Measurements from ENCODE around the gene NBEAL2.

NBEAL2 gene

GRCh38 chr3:46987319-46987742, 7.9 kb downstream of the NBEAL2 start:
- DNase-seq, result no peak

GRCh38 chr3:46987743-46988401, 8.4 kb downstream of the NBEAL2 start:
- DNase-seq, result no peak

DNA sequence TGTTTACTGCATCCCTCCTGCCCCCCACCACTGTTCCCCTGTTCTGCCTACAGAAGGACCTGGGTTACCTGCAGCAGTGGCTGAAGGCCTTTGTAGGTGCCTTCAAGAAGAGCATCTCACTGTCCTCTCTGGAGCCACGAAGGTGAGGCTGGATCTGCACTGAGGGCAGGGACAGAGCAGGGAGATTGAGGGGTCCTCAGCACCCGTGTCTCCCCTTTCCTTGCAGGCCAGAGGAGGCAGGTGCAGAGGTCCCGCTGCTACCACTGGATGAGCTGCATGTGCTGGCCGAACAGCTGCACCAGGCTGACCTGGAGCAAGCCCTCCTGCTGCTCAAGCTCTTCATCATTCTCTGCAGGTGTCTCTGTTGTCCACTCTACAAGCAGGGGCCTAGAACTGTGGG, 9.2 kb downstream of the NBEAL2 start:
- no peak for DNase-seq

DNA sequence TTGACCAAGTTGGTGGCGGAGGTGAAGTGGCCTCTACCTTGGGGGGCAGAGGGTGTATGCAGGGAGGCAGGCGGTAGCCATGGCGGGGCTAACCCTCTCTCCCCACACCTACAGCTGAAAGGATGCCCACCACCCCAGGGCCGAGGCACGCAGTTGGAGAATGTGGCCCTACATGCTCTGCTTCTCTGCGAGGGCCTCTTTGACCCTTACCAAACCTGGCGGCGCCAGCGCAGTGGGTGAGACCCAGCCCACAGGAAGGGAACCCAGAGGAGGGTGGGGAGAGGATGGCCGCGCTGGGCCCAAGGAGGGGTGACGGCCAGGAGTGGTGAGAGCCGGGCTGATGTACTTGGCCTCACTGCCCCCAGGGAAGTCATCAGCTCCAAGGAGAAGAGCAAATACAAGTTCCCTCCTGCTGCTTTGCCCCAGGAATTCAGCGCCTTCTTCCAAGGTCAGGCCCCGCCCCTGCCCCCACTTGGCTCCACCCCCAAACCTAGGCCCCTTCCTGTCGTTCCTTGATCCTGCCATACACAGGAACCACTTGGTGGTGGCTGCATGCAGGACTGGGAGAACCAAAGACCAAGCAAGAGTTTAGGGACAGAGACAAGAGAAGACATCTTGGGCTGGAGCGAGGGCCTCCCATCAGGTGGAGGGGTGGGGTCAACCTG, 9.8 kb downstream of the NBEAL2 start:
- DNase-seq, result no peak

GRCh38 chr3:46990573-46991374, 11.3 kb downstream of the NBEAL2 start:
- no peak for DNase-seq

GRCh38 chr3:46991406-46992165, 12.1 kb downstream of the NBEAL2 start:
- DNase-seq, result no peak

DNA sequence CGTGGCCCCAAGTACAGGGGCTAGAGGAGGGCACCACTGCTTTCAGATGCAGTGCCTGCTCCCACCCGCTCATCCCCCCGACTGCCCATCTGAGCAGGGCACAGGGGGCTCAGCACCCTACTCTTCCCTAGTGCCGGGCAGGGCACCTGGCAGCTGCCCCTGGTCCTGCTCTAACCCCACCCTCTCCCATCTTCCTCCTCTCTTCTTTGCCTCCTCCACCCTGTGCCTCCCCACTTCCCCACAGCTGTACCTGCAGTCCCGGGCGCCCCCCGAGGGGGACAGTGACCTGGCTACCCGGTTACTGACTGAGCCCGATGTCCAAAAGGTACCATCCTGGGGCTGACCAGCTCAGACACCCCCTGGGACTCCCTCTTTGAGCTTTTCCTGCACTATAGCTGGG, 12.8 kb downstream of the NBEAL2 start:
- DNase-seq, result no peak

GRCh38 chr3:46993292-46993691, 13.8 kb downstream of the NBEAL2 start:
- DNase-seq, result no peak

- no peak for DNase-seq
These were observed 14.5 kb downstream of the NBEAL2 start for GRCh38 chr3:46993986-46994385.

DNA sequence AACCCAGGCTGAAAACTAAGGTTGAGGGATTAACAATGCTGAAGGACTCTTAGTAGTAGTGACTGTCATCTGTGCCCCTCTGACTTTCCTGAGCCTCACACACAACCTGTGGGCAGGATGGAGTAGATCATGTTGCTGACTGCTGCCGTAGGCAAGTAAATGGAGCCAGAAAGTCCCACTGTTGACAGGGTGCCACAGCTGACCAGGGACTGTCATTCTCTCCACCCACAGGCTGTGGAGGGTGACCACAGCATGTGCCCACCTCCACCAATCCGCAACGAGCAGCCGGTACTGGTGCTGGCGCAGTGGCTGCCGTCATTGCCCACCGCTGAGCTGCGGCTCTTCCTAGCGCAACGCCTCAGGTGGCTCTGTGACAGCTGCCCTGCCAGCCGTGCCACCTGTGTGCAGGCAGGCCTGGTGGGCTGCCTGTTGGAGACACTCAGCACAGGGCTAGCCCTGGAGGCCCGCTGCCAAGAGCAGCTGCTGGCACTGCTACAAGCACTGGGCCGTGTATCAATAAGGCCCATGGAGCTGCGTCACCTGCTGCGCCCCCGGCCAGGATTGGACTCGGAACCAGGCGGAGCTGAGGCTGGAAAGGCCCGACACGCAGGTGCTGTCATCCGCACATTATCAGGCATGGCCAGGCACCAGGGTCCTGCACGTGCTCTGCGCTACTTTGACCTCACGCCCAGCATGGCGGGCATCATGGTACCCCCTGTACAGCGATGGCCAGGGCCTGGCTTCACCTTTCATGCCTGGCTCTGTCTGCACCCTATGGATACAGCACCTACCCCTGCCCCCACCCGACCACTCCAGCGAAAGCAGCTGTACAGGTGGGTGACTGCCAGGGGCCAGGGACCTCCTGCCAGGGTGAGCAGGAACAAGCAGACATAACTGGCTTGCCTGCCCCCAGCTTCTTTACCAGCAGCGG, 15.6 kb downstream of the NBEAL2 start:
- peak; percentile 22 for DNase-seq

DNA sequence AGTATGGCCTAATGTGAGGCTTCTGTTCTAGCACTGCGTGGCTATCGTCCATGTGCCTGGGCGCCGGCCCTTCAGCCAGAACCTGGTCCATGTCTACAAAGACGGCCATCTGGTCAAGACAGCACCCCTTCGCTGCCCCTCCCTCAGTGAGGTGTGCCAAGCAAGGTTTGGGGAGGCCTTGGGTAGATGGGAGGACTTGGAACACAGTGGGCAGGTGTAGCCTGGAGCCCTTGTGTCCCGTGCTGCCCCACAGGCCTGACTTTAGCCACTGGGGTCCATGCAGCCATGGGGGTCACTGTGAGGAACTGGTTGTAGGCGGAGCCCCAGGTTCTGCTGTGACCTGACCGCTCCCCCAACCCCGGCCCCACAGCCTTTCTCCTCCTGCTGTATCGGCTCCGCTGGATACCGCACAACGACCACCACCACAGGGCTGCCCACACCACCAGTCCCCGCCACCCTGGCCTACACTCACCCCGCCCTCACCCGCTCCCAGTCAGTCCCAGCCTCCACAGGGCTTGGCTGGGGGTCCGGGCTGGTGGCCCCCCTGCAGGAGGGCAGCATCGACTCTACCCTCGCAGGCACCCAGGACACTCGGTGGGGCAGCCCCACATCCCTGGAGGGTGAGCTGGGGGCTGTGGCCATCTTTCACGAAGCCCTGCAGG, 16.6 kb downstream of the NBEAL2 start:
- DNase-seq, result no peak

DNA sequence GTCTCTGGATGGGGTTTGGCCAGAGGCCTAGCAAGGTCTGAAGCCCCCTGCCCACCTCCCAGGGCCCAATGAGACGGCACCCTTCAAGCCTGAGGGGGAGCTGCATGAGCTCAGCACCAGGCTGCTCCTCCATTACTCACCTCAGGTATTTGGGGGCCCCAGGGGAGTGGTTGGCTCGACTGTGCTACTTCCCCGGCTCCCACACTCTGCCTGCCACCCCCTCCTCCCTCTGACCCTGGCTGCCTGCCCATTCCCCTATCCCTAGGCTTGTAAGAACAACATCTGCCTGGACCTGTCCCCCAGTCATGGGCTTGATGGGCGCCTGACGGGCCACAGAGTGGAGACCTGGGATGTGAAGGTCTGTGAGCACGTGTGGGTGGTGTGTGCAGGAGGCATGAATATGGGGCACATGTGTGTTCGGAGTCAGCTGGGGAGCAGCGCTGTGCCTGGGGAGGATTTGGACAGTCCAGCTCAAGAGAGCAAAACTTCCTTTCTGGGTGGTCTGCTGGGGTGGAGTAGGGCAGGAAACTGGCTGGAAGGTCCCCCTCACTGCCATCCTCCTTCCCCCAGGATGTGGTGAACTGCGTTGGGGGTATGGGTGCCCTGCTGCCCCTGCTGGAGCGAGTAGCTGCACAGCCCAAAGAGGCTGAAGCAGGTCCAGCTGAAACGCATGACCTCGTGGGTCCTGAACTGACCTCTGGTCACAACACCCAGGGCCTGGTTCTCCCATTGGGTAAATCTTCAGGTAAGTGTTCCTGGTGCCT, 17.4 kb downstream of the NBEAL2 start:
- DNase-seq, result no peak

- no peak for DNase-seq
These were observed 18.1 kb downstream of the NBEAL2 start for GRCh38 chr3:46997453-46998091.

DNA sequence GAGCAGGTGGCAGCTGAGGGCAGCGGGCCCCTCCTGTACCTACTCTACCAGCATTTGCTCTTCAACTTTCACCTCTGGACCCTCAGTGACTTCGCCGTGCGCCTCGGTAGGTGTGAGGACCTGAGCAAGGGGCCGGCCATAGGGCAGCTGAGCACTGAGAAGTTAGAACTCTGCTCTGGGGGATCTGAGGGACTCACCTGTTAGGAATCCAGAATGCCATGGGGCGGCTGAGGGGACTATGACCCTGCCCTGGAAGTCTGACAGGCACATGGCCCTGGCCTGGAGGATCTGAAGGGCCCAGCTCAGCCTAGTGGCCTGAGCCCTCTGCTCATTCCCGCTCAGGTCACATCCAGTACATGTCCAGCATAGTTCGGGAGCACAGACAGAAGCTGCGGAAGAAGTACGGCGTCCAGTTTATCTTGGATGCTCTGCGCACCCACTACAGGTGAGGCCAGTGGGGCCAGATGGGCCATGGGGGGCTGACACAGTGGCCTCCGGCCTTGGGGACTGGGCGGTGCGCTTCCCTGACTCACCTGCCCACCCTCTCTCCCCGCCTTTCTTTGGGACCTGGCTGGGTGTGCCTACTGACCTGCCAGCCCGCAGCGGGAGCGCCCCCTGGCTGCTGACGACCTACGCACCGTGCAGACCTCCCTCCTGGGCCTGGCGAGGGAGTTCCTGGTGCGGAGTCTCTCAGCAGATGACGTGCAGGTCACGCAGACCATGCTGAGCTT, 18.8 kb downstream of the NBEAL2 start:
- DNase-seq, result no peak

DNA sequence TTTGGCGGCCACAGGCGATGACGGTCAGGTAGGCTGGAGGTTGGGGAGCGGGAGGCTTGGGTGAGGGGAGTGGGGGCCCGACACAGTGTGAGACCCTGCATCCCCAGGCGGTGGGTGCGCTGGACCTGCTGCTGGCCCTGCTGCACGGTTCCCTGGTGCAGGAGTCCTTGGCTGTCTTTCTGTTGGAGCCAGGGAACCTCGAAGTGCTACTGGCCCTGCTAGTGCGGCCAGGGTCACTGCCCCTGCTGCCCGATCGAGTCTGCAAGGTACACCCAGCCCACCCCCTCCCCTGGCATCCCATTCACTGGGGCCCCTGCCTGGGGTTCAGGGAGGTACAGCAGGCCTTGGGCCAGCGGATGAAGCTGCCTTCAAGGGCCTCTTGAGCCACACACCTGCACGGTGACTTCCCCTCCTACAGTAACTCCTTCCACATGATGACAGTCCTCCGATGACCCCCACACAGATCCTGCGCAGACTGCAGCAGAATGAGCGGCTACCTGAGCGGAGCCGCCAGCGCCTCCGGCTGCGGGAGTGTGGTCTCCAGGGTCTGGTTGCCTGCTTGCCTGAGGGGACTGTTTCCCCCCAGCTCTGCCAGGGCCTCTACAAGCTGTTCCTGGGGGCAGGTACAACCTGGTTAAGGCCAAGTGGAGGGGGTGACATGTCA, 19.5 kb downstream of the NBEAL2 start:
- no peak for DNase-seq

DNA sequence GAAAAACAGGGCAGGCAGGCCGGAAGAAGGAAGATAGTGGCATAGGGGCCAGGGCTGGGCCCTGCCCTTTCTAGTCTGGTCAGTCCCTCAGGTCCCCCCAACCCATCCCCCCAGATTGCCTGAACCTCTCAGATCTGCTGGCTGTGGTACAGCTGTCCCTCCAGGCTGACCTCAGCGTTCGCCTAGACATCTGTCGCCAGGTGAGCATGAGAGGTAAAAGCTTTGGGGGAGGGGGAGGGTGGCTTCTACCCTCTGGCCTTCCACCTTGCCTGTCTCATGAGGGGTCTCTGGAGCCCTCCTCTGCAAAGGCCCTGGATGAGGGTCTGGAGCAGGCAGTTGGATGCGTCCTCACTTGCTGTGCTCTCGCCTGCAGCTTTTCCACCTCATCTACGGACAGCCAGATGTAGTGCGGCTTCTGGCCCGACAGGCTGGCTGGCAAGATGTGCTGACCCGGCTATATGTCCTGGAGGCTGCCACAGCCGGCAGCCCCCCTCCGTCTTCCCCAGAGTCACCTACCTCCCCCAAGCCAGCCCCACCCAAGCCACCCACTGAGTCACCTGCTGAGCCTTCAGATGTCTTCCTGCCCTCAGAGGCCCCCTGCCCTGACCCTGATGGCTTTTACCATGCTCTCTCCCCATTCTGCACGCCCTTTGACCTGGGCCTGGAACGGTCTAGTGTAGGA, 20.2 kb downstream of the NBEAL2 start:
- no peak for DNase-seq

- no peak for DNase-seq
These were observed 20.8 kb downstream of the NBEAL2 start for GRCh38 chr3:47000198-47000815.
